Measurements from ENCODE around the gene AOPEP.

The AOPEP gene

DNA sequence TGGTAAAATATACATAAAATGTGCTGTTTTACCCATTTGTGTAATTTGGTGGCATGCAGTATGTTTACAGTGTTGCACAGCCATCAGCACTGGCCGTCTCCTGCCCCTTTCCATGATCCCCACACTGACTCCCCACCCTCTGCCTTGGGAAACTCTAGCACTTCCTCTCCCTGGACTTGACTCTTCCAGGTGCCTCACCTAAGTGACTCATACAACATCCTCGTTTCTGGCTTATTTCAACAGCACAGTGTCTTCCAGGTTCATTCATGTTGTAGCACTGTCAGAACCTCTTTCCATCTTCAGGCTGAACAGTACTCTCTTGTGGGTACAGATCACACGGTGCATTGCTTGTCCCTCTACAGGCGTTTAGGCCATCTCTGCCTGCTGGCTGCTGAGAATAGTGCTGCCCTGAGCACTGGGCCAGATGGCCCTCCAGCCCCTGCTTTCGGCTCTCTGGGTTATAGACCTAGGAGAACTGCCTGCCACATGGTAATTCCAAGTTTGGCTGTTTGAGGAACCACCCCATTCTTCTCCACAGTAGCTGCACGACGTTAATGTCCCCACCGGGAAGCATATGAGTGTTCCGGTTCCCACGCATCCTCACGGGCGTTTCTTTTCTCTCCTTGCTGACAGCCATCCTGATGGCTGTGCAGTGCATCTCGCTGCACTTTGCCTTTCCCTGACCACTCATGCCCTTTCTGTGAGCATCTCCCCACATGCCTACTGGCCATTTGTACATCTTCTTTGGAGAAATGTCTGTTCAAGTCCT lies 379.2 kb downstream of the AOPEP start:
- Histone ChIP-seq H3K36me3 (ENCODE audit: control insufficient read depth, insufficient read depth, low read length) (no peaks in the 10 kb centered on the region), H3K4me3 (ENCODE audit: low read length) (no peak overlapping the region), H3K4me1 (ENCODE audit: control insufficient read depth, insufficient read depth, low read length) (peaks cover 6% of the 10 kb centered on the region)

DNA sequence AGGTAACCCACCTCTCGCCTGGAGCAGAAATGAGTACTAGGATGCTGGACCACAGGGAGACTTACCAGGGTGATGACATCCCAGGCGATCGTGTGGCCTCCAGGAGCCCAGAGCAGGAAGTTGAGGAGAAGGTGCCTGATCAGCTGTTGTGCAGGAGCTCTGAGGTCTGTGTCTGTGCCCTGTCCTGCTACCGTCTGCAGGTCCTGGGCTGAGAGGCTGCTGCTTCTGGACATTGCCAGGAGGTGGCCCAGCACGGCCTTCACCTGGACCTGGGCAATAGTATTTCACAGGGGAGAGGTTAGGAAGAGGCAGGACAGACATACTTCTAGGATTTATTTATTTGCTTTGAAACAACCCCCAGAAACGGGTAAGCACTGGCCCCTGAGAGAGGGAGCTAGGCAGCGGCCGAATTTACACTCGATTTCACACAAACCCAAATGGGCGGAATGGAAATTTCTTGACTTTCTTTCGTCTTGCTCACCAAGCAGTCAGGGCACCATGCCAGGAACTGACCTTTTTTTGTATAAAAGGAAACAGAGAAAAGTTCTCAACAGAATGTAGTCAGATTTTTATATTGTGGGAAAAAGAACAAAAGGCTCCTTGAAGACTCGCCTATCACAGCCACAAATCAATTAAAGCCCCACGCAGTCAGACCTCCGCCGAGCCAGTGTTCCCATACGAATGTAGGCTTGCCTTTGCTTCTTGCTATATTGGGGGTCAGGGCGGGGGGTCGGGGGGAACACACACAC lies 380.7 kb downstream of the AOPEP start:
- Histone ChIP-seq H3K4me3 (ENCODE audit: low read length) (no peak overlapping the region), H3K36me3 (ENCODE audit: control insufficient read depth, insufficient read depth, low read length) (no peaks in the 10 kb centered on the region), H3K4me1 (ENCODE audit: control insufficient read depth, insufficient read depth, low read length) (peaks cover 6% of the 10 kb centered on the region), H3K9me3 (ENCODE audit: control insufficient read depth, low read length) (no peaks in the 10 kb centered on the region), H3K27me3 (ENCODE audit: control insufficient read depth, insufficient read depth, low read length) (no peaks in the 10 kb centered on the region), H3K9ac (ENCODE audit: low read length) (no peak overlapping the region)

More for the DNA sequence above, 379.2 kb downstream of the AOPEP start:
- Histone ChIP-seq H3K27me3 (ENCODE audit: control insufficient read depth, insufficient read depth, low read length) (no peaks in the 10 kb centered on the region), H3K9me3 (ENCODE audit: control insufficient read depth, low read length) (no peaks in the 10 kb centered on the region), H3K9ac (ENCODE audit: low read length) (no peak overlapping the region)

- Histone ChIP-seq H3K36me3 (ENCODE audit: control insufficient read depth, insufficient read depth, low read length) (no peaks in the 10 kb centered on the region), H3K4me3 (ENCODE audit: low read length) (no peak overlapping the region), H3K27me3 (ENCODE audit: control insufficient read depth, insufficient read depth, low read length) (no peaks in the 10 kb centered on the region), H3K9me3 (ENCODE audit: control insufficient read depth, low read length) (no peaks in the 10 kb centered on the region), H3K9ac (ENCODE audit: low read length) (no peak overlapping the region), H3K4me1 (ENCODE audit: control insufficient read depth, insufficient read depth, low read length) (peaks cover 5% of the 10 kb centered on the region)
Observed at GRCh38 chr9:95107976-95108375, 381.5 kb downstream of the AOPEP start.

DNA sequence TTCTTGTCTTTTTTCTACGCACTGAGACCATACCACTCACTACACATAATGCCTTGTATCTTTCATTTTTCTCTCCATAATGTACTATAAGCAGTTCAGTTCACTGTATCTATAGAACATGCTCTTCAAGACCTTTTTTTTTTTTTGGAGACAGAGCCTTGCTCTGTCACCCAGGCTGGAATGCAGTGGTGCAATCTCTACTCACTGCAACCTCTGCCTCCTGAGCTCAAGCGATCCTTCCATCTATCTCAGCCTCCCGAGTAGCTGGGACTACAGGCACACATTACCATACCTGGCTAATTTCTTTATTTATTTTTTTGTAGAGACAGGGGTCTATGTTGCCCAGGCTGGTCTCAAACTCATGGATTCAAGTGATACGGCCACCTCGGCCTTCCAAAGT lies 382.3 kb downstream of the AOPEP start:
- H3K9ac ChIP-seq (ENCODE audit: low read length): no peak overlapping the region
- H3K36me3 ChIP-seq (ENCODE audit: control insufficient read depth, insufficient read depth, low read length): no peaks in the 10 kb centered on the region
- H3K27me3 ChIP-seq (ENCODE audit: control insufficient read depth, insufficient read depth, low read length): no peaks in the 10 kb centered on the region
- no peak overlapping the region for H3K4me3 ChIP-seq (ENCODE audit: low read length)
- H3K4me1 ChIP-seq (ENCODE audit: control insufficient read depth, insufficient read depth, low read length): no peaks in the 10 kb centered on the region
- no peaks in the 10 kb centered on the region for H3K9me3 ChIP-seq (ENCODE audit: control insufficient read depth, low read length)

GRCh38 chr9:95109456-95109855 lies 383.0 kb downstream of the AOPEP start:
- Histone ChIP-seq H3K9me3 (ENCODE audit: control insufficient read depth, low read length) (no peaks in the 10 kb centered on the region), H3K9ac (ENCODE audit: low read length) (no peak overlapping the region), H3K4me3 (ENCODE audit: low read length) (no peak overlapping the region), H3K27me3 (ENCODE audit: control insufficient read depth, insufficient read depth, low read length) (no peaks in the 10 kb centered on the region), H3K36me3 (ENCODE audit: control insufficient read depth, insufficient read depth, low read length) (no peaks in the 10 kb centered on the region), H3K4me1 (ENCODE audit: control insufficient read depth, insufficient read depth, low read length) (no peaks in the 10 kb centered on the region)

GRCh38 chr9:95110921-95111525 lies 384.5 kb downstream of the AOPEP start:
- Histone ChIP-seq H3K4me1 (ENCODE audit: control insufficient read depth, insufficient read depth, low read length) (no peaks in the 10 kb centered on the region), H3K27me3 (ENCODE audit: control insufficient read depth, insufficient read depth, low read length) (no peaks in the 10 kb centered on the region), H3K9me3 (ENCODE audit: control insufficient read depth, low read length) (no peaks in the 10 kb centered on the region), H3K36me3 (ENCODE audit: control insufficient read depth, insufficient read depth, low read length) (no peaks in the 10 kb centered on the region), H3K9ac (ENCODE audit: low read length) (no peak overlapping the region), H3K4me3 (ENCODE audit: low read length) (no peak overlapping the region)

GRCh38 chr9:95111716-95112115 lies 385.2 kb downstream of the AOPEP start:
- Histone ChIP-seq H3K9ac (ENCODE audit: low read length) (no peak overlapping the region), H3K4me3 (ENCODE audit: low read length) (no peak overlapping the region), H3K36me3 (ENCODE audit: control insufficient read depth, insufficient read depth, low read length) (no peaks in the 10 kb centered on the region), H3K4me1 (ENCODE audit: control insufficient read depth, insufficient read depth, low read length) (peaks cover 7% of the 10 kb centered on the region), H3K27me3 (ENCODE audit: control insufficient read depth, insufficient read depth, low read length) (no peaks in the 10 kb centered on the region), H3K9me3 (ENCODE audit: control insufficient read depth, low read length) (no peaks in the 10 kb centered on the region)

DNA sequence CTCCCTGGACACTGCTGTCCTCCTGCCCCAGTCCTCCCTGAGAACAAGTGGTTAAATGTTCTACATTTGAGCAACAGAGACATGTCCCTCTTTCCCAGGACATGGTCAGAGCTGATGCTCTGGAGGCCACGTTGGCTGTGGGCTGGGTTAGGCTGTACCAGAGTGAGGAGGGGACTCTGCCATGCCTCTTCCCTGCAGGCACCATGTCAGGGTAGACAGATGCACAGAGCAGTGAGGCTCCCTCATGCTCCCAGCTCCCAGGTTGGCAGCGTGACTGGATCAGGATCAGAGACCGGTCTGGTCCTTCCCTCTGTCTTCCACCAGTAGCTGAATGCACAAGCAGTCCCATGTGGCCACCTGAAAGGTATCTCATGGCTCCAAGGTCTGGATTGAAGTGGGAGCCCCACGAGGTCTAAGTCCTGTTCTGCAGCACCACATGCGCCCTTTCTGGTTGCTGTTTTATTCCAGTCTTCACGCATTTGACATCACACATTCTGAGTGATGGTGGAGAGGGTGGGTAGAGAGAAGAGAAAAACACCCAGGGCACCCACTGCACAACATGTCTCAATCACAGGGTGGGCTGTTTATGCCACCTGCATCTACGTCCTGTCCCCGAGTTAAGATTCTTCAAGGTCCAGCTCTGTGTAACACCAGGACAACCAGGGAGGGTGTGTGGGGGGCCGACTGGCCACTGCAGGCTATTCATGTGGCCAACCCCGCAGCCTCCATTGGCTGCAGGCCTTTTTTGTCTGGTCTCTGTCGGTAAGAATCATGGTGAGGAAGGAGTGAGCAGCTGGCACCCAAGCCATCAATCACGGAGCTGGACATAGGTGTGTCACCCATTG lies 386.2 kb downstream of the AOPEP start:
- no peaks in the 10 kb centered on the region for H3K9me3 ChIP-seq (ENCODE audit: control insufficient read depth, low read length)
- no peak overlapping the region for H3K9ac ChIP-seq (ENCODE audit: low read length)
- no peaks in the 10 kb centered on the region for H3K36me3 ChIP-seq (ENCODE audit: control insufficient read depth, insufficient read depth, low read length)
- peaks cover 12% of the 10 kb centered on the region for H3K4me1 ChIP-seq (ENCODE audit: control insufficient read depth, insufficient read depth, low read length)
- H3K27me3 ChIP-seq (ENCODE audit: control insufficient read depth, insufficient read depth, low read length): no peaks in the 10 kb centered on the region
- H3K4me3 ChIP-seq (ENCODE audit: low read length): no peak overlapping the region

- H3K4me1 ChIP-seq (ENCODE audit: control insufficient read depth, insufficient read depth, low read length): peaks cover 12% of the 10 kb centered on the region
- H3K9me3 ChIP-seq (ENCODE audit: control insufficient read depth, low read length): no peaks in the 10 kb centered on the region
- H3K9ac ChIP-seq (ENCODE audit: low read length): no peak overlapping the region
- no peaks in the 10 kb centered on the region for H3K27me3 ChIP-seq (ENCODE audit: control insufficient read depth, insufficient read depth, low read length)
- no peaks in the 10 kb centered on the region for H3K36me3 ChIP-seq (ENCODE audit: control insufficient read depth, insufficient read depth, low read length)
- no peak overlapping the region for H3K4me3 ChIP-seq (ENCODE audit: low read length)
Observed at GRCh38 chr9:95115104-95115503, 388.6 kb downstream of the AOPEP start.

GRCh38 chr9:95116002-95116807 lies 389.7 kb downstream of the AOPEP start:
- Histone ChIP-seq H3K36me3 (ENCODE audit: control insufficient read depth, insufficient read depth, low read length) (no peaks in the 10 kb centered on the region), H3K4me1 (ENCODE audit: control insufficient read depth, insufficient read depth, low read length) (peaks cover 12% of the 10 kb centered on the region), H3K27me3 (ENCODE audit: control insufficient read depth, insufficient read depth, low read length) (no peaks in the 10 kb centered on the region), H3K9ac (ENCODE audit: low read length) (no peak overlapping the region), H3K9me3 (ENCODE audit: control insufficient read depth, low read length) (no peaks in the 10 kb centered on the region), H3K4me3 (ENCODE audit: low read length) (no peak overlapping the region)

DNA sequence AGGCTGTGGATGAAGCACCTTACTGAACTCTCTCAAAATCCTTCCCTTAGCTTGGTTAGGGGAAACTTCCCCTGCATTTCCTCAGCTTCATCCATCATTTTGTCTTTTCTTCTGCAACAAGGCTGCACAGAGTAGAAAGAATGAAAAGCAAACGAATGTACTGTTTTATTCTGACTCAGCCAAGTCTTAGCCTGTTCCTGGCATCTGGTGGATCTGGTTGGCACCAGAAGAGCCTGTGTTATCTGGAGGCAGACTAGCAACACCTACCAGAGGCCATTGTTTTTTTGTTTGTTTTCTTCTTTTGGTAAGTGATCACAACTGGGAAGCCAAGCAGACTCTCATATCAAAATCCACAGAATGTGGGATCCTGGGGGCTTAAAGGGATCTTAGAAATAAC lies 390.3 kb downstream of the AOPEP start:
- H3K27me3 ChIP-seq (ENCODE audit: control insufficient read depth, insufficient read depth, low read length): no peaks in the 10 kb centered on the region
- no peaks in the 10 kb centered on the region for H3K36me3 ChIP-seq (ENCODE audit: control insufficient read depth, insufficient read depth, low read length)
- no peaks in the 10 kb centered on the region for H3K9me3 ChIP-seq (ENCODE audit: control insufficient read depth, low read length)
- peaks cover 12% of the 10 kb centered on the region for H3K4me1 ChIP-seq (ENCODE audit: control insufficient read depth, insufficient read depth, low read length)
- no peak overlapping the region for H3K4me3 ChIP-seq (ENCODE audit: low read length)
- H3K9ac ChIP-seq (ENCODE audit: low read length): no peak overlapping the region
